Measurements from ENCODE around the gene CYB5A. TPM values are rescaled to one million over a fixed set of nuclear protein-coding genes. Genes with fewer than 3 reads are reported as not detected.

CYB5A gene
- total and polyA plus RNA-seq, 2 of the 8 experiments (the other 6 are each of a cell fraction or from before 2014, with no cell fraction given) = 154 to 195 TPM

DNA sequence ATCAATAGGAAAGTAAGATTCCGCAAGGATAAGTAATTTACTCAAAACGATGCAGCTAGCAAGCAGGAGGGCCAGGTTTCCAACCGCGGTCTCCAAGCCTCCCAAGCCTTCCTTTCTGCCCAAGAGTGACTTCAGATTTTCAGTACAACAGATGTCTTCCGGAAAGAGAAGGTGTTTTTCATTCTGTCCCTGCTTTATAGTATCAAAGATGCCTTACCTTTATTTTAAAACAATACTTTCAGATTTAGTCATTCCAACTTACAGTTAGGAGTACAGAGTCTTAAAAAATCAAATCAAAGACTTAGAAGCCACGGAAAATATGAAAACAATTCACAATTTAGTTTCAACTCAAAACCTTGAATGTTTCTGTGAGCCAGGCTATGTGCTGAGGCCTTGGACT, 43.6 kb downstream of the CYB5A start:
- no peak overlapping the region for H3K18ac ChIP-seq (ENCODE audit: extremely low read depth, low read length)
- H4K20me1 ChIP-seq (replicated peaks in 1 of 2; ENCODE audit: control insufficient read depth in 1 of 2, insufficient read depth in 2 of 2, low read length in 2 of 2) = no peaks in the 10 kb centered on the region
- TF ChIP-seq PHF8 (conservative IDR thresholded peaks at IDR 0.05; ENCODE audit: low read depth, low read length) (no peak), POU5F1 (IDR thresholded peaks at IDR 0.05; ENCODE audit: low read depth, low read length) (no peak), CHD2 (IDR thresholded peaks at IDR 0.05; ENCODE audit: low read length) (no peak), JUND (IDR thresholded peaks at IDR 0.05; ENCODE audit: low read length) (no peak), SP1 (IDR thresholded peaks at IDR 0.05; ENCODE audit: low read depth, low read length) (no peak), CTBP2 (IDR thresholded peaks at IDR 0.05; ENCODE audit: borderline replicate concordance, insufficient read depth, insufficient read length, low read length) (no peak), EGR1 (IDR thresholded peaks at IDR 0.05; ENCODE audit: borderline replicate concordance, low read depth, low read length) (no peak), BRCA1 (IDR thresholded peaks at IDR 0.05; ENCODE audit: low read depth, low read length) (no peak), RFX5 (IDR thresholded peaks at IDR 0.05; ENCODE audit: borderline replicate concordance, low read depth, low read length) (no peak), SUZ12 (IDR thresholded peaks at IDR 0.05; ENCODE audit: low read length) (no peak)
- TF ChIP-seq, protein P1, sequence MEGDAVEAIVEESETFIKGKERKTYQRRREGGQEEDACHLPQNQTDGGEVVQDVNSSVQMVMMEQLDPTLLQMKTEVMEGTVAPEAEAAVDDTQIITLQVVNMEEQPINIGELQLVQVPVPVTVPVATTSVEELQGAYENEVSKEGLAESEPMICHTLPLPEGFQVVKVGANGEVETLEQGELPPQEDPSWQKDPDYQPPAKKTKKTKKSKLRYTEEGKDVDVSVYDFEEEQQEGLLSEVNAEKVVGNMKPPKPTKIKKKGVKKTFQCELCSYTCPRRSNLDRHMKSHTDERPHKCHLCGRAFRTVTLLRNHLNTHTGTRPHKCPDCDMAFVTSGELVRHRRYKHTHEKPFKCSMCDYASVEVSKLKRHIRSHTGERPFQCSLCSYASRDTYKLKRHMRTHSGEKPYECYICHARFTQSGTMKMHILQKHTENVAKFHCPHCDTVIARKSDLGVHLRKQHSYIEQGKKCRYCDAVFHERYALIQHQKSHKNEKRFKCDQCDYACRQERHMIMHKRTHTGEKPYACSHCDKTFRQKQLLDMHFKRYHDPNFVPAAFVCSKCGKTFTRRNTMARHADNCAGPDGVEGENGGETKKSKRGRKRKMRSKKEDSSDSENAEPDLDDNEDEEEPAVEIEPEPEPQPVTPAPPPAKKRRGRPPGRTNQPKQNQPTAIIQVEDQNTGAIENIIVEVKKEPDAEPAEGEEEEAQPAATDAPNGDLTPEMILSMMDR (IDR thresholded peaks at IDR 0.05; ENCODE audit: control extremely low read depth in 1 of 3, insufficient read depth in 1 of 3, low read depth in 1 of 3, low read length in 3 of 3) = no peak
- no peak overlapping the region for H4K5ac ChIP-seq (ENCODE audit: insufficient read length, low read depth, low read length)
- H3K23me2 ChIP-seq (ENCODE audit: low read depth, low read length) = no peaks in the 10 kb centered on the region
- H2AFZ ChIP-seq (ENCODE audit: low read length) = no peak overlapping the region
- ChIA-PET POLR2A (ENCODE audit: partially characterized antibody) (no interaction called here), CTCF (ENCODE audit: partially characterized antibody) (interaction anchor here (0.5 to 1.9 kb wide), 4 partner anchors 41 to 1482 kb away, joined by 3 to 5 read pairs (median 3); no protein-coding TSS in a partner anchor)
- FAIRE-seq (no peak), DNase-seq (ENCODE audit: low read depth in 1 of 2, low spot score in 2 of 2) (no peak)
- no peaks in the 10 kb centered on the region for H3K27me3 ChIP-seq (replicated peaks in 1 of 4; ENCODE audit: control insufficient read depth in 3 of 4, extremely low read depth in 1 of 4, insufficient read depth in 3 of 4, low read length in 3 of 4)
- H3K4me2 ChIP-seq (ENCODE audit: insufficient read depth in 1 of 2, low read depth in 2 of 2, low read length in 2 of 2) = no peak overlapping the region
- no peak overlapping the region for H2BK15ac ChIP-seq (ENCODE audit: low read length)
- no peaks in the 10 kb centered on the region for H3K9me3 ChIP-seq (ENCODE audit: insufficient read depth in 2 of 2, low read depth in 1 of 2, low read length in 1 of 2)
- no peak overlapping the region for H2AK5ac ChIP-seq (ENCODE audit: low read depth, low read length)
- no peak overlapping the region for H2BK120ac ChIP-seq (replicated peaks; ENCODE audit: low read depth, low read length)
- H3K14ac ChIP-seq (ENCODE audit: insufficient read length) = no peak overlapping the region
- no peak overlapping the region for H2BK12ac ChIP-seq (ENCODE audit: low read depth, low read length)
- H3K4ac ChIP-seq (replicated peaks; ENCODE audit: insufficient read length, low read depth, low read length) = no peak overlapping the region
- H3K56ac ChIP-seq (replicated peaks; ENCODE audit: insufficient read length, low read depth, low read length) = no peak overlapping the region
- H3K79me2 ChIP-seq (ENCODE audit: control insufficient read depth in 1 of 2, insufficient read depth in 2 of 2, low read length in 2 of 2) = no peaks in the 10 kb centered on the region
- no peak overlapping the region for H3K9ac ChIP-seq (replicated peaks in 1 of 4; ENCODE audit: extremely low read depth in 1 of 4, low read depth in 3 of 4, low read length in 3 of 4)
- H3K27ac ChIP-seq (ENCODE audit: low read depth, low read length) = no peak overlapping the region
- no peak overlapping the region for H3K4me3 ChIP-seq (ENCODE audit: extremely low read depth in 1 of 4, insufficient read depth in 2 of 4, low read depth in 3 of 4, low read length in 4 of 4)
- H4K91ac ChIP-seq (replicated peaks; ENCODE audit: insufficient read length, low read length) = no peak overlapping the region
- no peak overlapping the region for H2BK20ac ChIP-seq (ENCODE audit: low read length)
- no peak overlapping the region; the same call in 1 of the 2 replicates for H4K8ac ChIP-seq (ENCODE audit: extremely low read depth, insufficient read depth, low read length)
- no peak overlapping the region for H3K23ac ChIP-seq (ENCODE audit: insufficient read length)
- H2BK5ac ChIP-seq (ENCODE audit: low read depth, low read length) = no peak overlapping the region
- peaks cover 0 to 4% (median 2%) of the 10 kb centered on the region in 4 experiments; a peak in 3 of 8 replicates for H3K36me3 ChIP-seq (ENCODE audit: control insufficient read depth in 2 of 4, insufficient read depth in 4 of 4, low read length in 3 of 4)
- WGBS, 2 experiments (ENCODE audit: extremely low coverage in 1 of 2, insufficient coverage in 1 of 2, insufficient read length in 1 of 2, insufficient replicate concordance in 2 of 2, low coverage in 1 of 2, low lambda C conversion rate in 2 of 2, missing lambda C conversion rate in 1 of 2) = 95% methylated on average over 6 of the region's 6 CpGs; no CpG with 5 or more reads in 1 of the 2 experiments
- H3K4me1 ChIP-seq (replicated peaks in 1 of 4; ENCODE audit: control insufficient read depth in 3 of 4, insufficient read depth in 4 of 4, low read length in 3 of 4) = peaks cover 0 to 2% (median 0%) of the 10 kb centered on the region in 4 experiments; a peak in 2 of 7 replicates
- H3K79me1 ChIP-seq (ENCODE audit: low read depth, low read length) = no peaks in the 10 kb centered on the region

All from H1 (cell line).